ENCODE measurements around the gene CALML3.

GRCh38 chr10:5478694-5479305 is 46.0 kb upstream of the CALML3 start:
- TF ChIP-seq CTCF (IDR thresholded peaks at IDR 0.05), result no peak
- TF ChIP-seq POLR2A (IDR thresholded peaks at IDR 0.05), result no peak
- no peak for TF ChIP-seq POLR2AphosphoS5 (IDR thresholded peaks at IDR 0.05)

Data from stomach (tissue), 4 donors.